Rectal smooth muscle tissue (tissue), 1 donor: Measurements from ENCODE around the gene FASTKD3.

Experiments
- H3K27ac ChIP-seq: one replicate; pipeline ENCODE4 v1.7.0; 2013; ENCODE audit warnings: low read depth, low read length, inconsistent platforms
- H3K27me3 ChIP-seq: one replicate; pipeline ENCODE4 v1.7.0; 2013; ENCODE audit warnings: low read length; ENCODE audit not compliant: control insufficient read depth, insufficient read depth
- H3K36me3 ChIP-seq: one replicate; pipeline ENCODE4 v1.7.0; 2013; ENCODE audit warnings: low read length; ENCODE audit not compliant: control insufficient read depth, insufficient read depth
- H3K4me1 ChIP-seq: one replicate; pipeline ENCODE4 v1.7.0; 2013; ENCODE audit warnings: low read length; ENCODE audit not compliant: control insufficient read depth, insufficient read depth
- H3K4me3 ChIP-seq: one replicate; pipeline ENCODE4 v1.7.0; 2013; ENCODE audit warnings: low read length
- H3K9ac ChIP-seq: one replicate; pipeline ENCODE4 v1.7.0; 2013; ENCODE audit warnings: low read length

The FASTKD3 gene

DNA sequence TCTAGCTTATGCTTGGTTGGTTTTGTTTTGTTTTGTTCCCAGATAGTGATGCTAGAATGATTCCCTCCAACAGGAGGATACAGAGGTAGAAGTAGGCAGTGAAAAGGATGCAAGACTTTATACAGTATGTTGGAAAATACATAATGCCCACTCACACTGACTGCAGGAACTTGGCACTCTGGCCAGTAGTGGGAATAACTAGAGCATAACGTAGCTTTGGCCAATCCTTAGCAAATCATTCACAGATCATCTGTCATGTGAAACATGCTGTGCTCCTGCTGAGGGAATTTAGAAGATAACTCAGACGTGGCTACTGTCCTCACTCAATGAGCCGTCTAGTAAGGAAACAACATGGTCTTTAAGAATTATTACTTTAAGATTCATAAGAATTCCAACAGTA lies 31.4 kb downstream of the FASTKD3 start:
- H3K4me1 ChIP-seq, result no peaks in the 10 kb centered on the region
- no peaks in the 10 kb centered on the region for H3K27me3 ChIP-seq

DNA sequence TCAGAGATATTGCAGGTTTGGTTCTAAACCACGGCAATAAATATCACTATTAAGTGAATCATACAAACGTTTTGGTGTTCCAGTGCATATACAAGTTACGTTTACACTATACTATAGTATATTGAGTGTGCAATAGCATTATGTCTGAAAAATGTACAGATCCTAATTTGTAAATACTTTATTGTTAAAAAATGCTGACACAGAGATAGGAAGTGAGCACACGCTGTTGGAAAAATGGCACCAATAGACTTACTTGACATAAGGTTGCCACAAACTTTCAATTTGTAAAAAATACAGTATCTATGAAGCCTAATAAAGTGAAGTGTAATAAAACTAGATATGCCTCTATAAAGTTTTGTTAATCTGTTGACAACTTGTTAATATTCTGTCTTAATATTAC lies 33.8 kb downstream of the FASTKD3 start:
- H3K36me3 ChIP-seq, result no peaks in the 10 kb centered on the region
- no peaks in the 10 kb centered on the region for H3K4me1 ChIP-seq
- no peak overlapping the region for H3K9ac ChIP-seq
- no peak overlapping the region for H3K27ac ChIP-seq
- H3K4me3 ChIP-seq, result no peak overlapping the region
- H3K27me3 ChIP-seq, result no peaks in the 10 kb centered on the region

More for the DNA sequence above, 31.4 kb downstream of the FASTKD3 start:
- no peak overlapping the region for H3K27ac ChIP-seq
- H3K4me3 ChIP-seq, result no peak overlapping the region
- no peak overlapping the region for H3K9ac ChIP-seq
- no peaks in the 10 kb centered on the region for H3K36me3 ChIP-seq

DNA sequence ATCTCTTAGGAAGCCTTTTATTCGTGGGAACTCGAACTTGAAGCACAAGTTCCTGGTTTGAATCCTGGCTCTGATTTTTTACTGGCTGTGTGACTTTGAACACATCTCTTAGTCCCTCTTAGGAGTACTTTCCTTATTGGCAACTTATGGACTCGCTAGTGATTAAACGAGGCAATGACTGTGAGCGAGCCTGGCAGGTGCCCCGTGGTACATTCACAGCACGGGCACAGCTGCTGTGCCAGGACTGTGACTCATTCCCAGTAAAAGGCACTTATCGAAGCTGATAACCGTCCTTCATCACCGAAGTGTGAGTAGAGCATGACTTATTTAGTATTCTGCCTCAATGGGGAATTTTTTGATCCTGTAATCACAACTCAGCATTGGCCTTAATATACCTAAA lies 40.6 kb downstream of the FASTKD3 start:
- no peaks in the 10 kb centered on the region for H3K27me3 ChIP-seq
- H3K4me1 ChIP-seq, result no peaks in the 10 kb centered on the region
- H3K36me3 ChIP-seq, result no peaks in the 10 kb centered on the region
- H3K9ac ChIP-seq, result no peak overlapping the region
- H3K27ac ChIP-seq, result no peak overlapping the region
- H3K4me3 ChIP-seq, result no peak overlapping the region

DNA sequence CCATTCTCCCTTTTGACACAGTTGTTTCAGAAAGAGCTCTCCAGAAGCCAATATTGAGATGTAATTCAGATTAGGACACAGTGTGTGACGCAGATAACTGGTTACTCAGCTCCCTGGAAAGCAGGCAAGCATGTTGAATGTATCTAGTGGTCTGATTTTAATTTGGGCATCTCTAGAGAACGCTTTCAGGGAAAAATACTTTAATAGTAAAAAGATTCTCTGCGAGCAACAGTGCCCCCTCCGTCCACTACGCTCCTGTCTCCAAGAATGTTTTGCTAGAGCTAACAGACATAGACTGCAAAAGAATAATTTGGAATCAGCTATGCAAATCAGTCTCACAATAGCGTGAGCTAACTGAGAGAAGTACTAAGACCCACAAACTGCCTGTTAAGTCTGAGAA lies 41.2 kb downstream of the FASTKD3 start:
- no peak overlapping the region for H3K4me3 ChIP-seq
- H3K27ac ChIP-seq, result no peak overlapping the region
- H3K4me1 ChIP-seq, result no peaks in the 10 kb centered on the region
- no peaks in the 10 kb centered on the region for H3K27me3 ChIP-seq
- no peak overlapping the region for H3K9ac ChIP-seq
- H3K36me3 ChIP-seq, result no peaks in the 10 kb centered on the region

DNA sequence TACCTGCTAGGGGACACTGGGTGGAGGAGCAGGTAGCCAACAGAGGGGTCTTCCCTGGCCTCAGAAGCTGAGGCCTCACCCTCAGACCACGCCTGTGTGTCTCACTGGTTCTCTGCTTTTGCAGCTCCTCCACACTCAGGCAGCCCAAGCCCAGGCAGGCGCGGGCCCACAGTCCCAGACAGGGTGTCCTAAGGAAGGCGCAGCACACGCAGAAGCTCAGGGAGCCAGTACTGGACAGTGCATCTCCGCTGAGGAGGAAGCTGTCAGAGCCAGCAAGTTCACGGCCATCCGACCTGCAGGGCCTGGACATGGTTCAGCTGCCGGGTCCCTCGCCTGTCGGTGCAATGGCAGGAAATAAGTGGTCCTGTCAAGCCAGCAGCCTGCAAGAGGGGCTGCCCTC lies 43.2 kb downstream of the FASTKD3 start:
- no peak overlapping the region for H3K9ac ChIP-seq
- no peaks in the 10 kb centered on the region for H3K36me3 ChIP-seq
- no peak overlapping the region for H3K4me3 ChIP-seq
- no peak overlapping the region for H3K27ac ChIP-seq
- no peaks in the 10 kb centered on the region for H3K4me1 ChIP-seq
- no peaks in the 10 kb centered on the region for H3K27me3 ChIP-seq

DNA sequence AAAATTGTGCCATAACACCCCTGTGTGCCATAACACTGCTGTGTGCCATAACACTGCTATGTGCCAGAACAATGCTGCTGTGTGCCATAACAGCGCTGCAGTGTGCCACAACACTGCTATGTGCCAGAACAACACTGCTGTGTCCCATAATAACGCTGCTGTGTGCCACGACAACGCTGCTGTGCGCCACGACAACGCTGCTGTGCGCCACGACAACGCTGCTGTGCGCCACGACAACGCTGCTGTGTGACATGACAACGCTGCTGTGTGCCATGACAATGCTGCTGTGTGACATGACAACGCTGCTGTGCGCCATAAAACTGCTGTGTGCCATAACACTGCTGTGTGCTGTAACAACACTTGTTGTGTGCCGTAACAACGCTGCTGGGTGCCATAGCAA lies 43.8 kb downstream of the FASTKD3 start:
- Histone ChIP-seq H3K27ac (no peak overlapping the region), H3K4me1 (no peaks in the 10 kb centered on the region), H3K9ac (no peak overlapping the region), H3K36me3 (no peaks in the 10 kb centered on the region), H3K27me3 (no peaks in the 10 kb centered on the region), H3K4me3 (no peak overlapping the region)

DNA sequence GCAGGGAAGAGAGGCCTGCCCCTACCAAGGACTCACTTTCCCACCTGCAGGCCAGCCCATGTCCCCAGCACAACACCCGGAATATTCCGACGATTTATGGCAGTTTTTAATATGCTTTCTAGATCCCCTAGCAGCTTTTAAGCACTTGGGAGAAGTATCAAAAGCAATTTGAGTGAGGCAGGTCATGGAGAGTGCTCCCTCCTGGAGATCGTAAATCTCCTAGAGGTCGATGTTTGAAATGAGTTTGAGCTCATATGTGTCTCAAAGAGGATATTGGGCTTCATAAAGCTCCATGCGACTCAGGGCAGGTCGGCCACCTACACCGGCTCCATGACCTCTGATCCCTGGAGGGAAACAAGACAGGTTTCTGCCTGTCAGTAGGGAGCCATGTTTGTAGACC lies 45.2 kb downstream of the FASTKD3 start:
- no peak overlapping the region for H3K4me3 ChIP-seq
- no peaks in the 10 kb centered on the region for H3K27me3 ChIP-seq
- no peaks in the 10 kb centered on the region for H3K4me1 ChIP-seq
- no peak overlapping the region for H3K27ac ChIP-seq
- no peaks in the 10 kb centered on the region for H3K36me3 ChIP-seq
- no peak overlapping the region for H3K9ac ChIP-seq

DNA sequence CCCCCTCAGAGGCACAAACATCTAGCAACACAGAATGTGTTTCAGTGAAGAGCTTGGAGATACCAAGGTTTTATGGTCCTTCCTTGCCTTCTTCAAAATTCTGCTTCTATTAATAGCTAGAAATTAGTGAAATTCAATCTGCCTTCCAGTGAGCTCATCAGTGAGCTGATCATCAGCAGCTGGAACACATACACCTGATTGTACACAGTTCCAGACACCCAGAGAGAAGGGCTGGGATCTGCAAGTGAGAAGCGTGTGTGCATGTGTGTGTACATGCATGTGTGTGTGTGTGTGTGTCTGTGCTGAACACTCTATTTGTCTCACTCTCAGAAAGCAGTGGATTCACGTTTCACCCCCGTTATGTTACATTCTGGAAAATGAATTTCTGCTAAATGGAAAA lies 46.4 kb downstream of the FASTKD3 start:
- Histone ChIP-seq H3K27me3 (no peaks in the 10 kb centered on the region), H3K4me3 (no peak overlapping the region), H3K9ac (no peak overlapping the region), H3K4me1 (no peaks in the 10 kb centered on the region), H3K36me3 (no peaks in the 10 kb centered on the region), H3K27ac (no peak overlapping the region)

DNA sequence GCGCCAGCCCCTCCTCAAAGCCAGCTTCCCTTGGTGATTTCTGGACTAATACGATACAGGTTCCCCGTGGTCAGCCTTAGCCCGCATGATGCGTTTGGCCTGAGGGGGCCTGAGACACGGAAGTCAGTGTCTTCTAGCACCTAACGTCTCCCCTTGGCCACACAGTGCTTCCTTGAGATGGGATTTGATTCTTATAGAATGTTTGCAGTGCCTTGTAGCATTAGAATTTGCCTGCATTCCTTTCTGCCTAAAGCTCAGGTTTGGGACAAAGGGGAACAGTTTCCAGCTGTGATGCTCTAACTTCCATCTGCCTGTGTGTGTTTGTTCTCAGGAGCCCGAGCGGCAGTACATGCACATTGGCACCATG lies 52.3 kb downstream of the FASTKD3 start:
- Histone ChIP-seq H3K4me3 (no peak overlapping the region), H3K9ac (no peak overlapping the region), H3K27ac (no peak overlapping the region), H3K4me1 (no peaks in the 10 kb centered on the region), H3K36me3 (no peaks in the 10 kb centered on the region), H3K27me3 (no peaks in the 10 kb centered on the region)

DNA sequence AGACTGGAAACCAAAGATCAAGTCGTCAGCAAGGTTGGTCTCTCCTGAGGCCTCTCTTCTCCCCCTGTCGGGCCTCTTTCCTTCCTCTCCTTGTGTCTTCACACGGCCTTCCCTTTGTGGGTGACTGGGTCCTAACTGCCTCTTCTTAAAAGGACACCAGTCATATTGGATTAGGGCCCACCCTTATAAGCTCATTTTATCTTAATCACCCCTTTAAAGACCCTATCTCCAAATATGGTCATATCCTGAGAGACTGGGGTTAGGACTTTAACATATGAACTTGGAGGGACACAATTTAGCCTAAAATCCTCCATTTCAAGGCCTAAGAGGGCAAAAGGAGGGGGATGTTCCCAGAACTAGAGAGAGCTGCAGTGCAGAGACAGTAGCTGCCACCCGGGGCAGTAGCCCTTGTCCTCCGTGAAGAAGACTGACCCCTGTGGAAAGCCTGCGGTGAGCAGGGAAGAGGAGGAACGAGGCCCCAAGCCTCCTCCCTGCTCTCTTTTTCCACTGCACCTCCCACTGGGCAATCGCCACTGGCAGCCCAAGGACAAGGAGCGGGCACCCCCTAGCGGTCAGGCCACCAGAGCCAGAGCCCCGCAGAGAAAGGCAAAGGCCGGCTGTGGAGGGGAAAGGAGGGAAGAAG lies 52.8 kb downstream of the FASTKD3 start:
- Histone ChIP-seq H3K27ac (no peak overlapping the region), H3K4me3 (no peak overlapping the region), H3K36me3 (no peaks in the 10 kb centered on the region), H3K9ac (no peak overlapping the region), H3K4me1 (no peaks in the 10 kb centered on the region), H3K27me3 (no peaks in the 10 kb centered on the region)

DNA sequence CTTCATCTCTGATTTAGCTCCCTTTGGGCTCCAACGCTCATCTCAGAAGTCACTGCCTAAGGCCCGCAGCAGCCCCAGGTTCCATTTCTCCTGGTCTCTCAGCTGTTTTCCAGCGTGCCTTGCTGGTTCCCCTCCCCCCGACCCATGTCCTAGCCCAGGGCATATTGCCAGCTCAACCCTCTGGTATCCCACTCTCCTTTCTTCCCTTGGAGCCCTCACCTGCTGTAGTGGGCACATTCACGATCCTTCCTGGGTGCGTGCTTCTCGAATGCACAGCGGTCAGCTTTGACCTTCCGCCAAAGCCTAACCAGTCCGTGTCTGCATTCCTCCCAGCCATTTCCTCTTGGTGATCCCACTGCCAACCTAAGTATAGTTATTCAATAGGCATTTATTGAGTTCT lies 54.0 kb downstream of the FASTKD3 start:
- H3K4me3 ChIP-seq, result no peak overlapping the region
- no peaks in the 10 kb centered on the region for H3K27me3 ChIP-seq
- H3K36me3 ChIP-seq, result no peaks in the 10 kb centered on the region
- H3K4me1 ChIP-seq, result no peaks in the 10 kb centered on the region
- H3K27ac ChIP-seq, result no peak overlapping the region
- no peak overlapping the region for H3K9ac ChIP-seq

DNA sequence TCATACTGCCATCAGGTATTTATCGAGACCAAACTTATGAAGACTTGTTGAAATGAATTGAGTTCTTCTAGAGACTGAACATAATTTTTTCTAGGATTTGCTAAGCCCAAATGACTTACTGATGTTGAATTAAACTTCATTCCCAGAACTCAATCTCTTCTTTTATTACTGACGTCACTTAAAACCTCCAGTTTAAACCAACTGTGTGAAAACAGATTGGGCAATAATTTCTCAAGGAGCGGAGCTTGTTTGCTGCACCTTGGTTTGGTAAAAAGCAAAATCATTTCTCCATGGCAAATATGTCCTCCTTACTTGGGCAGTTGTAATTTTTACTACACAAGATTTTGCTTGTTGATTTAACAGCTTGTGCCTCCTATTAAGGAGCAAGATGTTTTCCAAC lies 55.3 kb downstream of the FASTKD3 start:
- no peaks in the 10 kb centered on the region for H3K27me3 ChIP-seq
- no peaks in the 10 kb centered on the region for H3K4me1 ChIP-seq
- no peak overlapping the region for H3K4me3 ChIP-seq
- no peak overlapping the region for H3K27ac ChIP-seq
- H3K36me3 ChIP-seq, result no peaks in the 10 kb centered on the region
- no peak overlapping the region for H3K9ac ChIP-seq

DNA sequence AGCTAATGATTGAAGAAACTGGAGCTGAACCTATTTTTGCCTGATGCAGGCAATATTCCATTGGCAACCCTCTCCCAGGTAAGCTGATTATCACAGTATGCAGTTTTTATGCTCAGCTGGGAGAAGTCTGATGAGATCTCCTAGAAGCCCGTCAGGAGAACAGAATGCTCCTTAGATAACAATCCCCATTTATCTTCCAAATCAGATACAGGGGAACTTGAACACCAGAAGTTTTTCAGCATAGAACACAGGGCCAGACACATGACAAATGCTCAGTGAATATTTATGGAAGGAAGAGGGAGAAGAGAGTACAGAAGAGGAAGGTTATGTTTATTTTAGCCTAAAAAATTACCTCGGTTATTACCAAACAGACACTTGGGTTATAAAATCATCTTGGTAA lies 55.8 kb downstream of the FASTKD3 start:
- Histone ChIP-seq H3K4me1 (no peaks in the 10 kb centered on the region), H3K9ac (no peak overlapping the region), H3K36me3 (no peaks in the 10 kb centered on the region), H3K27ac (no peak overlapping the region), H3K4me3 (no peak overlapping the region), H3K27me3 (no peaks in the 10 kb centered on the region)
